Panc1 (cell line): Measurements from ENCODE around the gene MPPED1. TPM values are rescaled to one million over a fixed set of nuclear protein-coding genes. Genes with fewer than 3 reads are reported as not detected.

Experiments used
- ATAC-seq: fragments of 200-7000 bp; cut with Tn5 transposase; 2 replicates; pipeline ENCODE4 v1.9.1; 2020; ENCODE audit warnings: mild to moderate bottlenecking, moderate library complexity
- BruUV-seq: library from RNA; stranded (reverse); fragments of 400-500 nt; replicated peaks from 2 replicates; lab custom pipeline; 2021; lab: Mats Ljungman, UMichigan
- CTCF ChIA-PET: fragments of 300-600 bp; sonication (Branson Sonifier 250); formaldehyde crosslinking; loops from one replicate; lab custom pipeline; 2022; ENCODE audit warnings: antibody characterized with exemption; lab: Charles Lee
- POLR2A ChIA-PET: fragments of 300-600 bp; sonication (Branson Sonifier 250); formaldehyde crosslinking; loops from one replicate; lab custom pipeline; 2022; ENCODE audit warnings: antibody characterized with exemption; lab: Charles Lee
- DNase-seq: peaks from one replicate; pipeline ENCODE4 v3.0.0-alpha.2; 2010; ENCODE audit warnings: low read depth, low spot score
- H3K27ac ChIP-seq: 2 replicates; pipeline ENCODE4 v1.5.1; 2011; ENCODE audit warnings: mild to moderate bottlenecking, low read length, inconsistent platforms
- H3K27me3 ChIP-seq: fragments of 200-500 bp; sonication (Bioruptor generic); 2 replicates; pipeline ENCODE4 v1.6.0; 2014; ENCODE audit warnings: low read length, inconsistent platforms; ENCODE audit not compliant: control insufficient read depth, insufficient read depth
- H3K36me3 ChIP-seq: fragments of 200-500 bp; sonication (Bioruptor generic); 2 replicates; pipeline ENCODE4 v1.5.1; 2014; ENCODE audit warnings: inconsistent platforms, mild to moderate bottlenecking, low read length, moderate library complexity; ENCODE audit not compliant: control insufficient read depth, insufficient read depth
- H3K4me1 ChIP-seq: 2 replicates; pipeline ENCODE4 v1.5.1; 2011; ENCODE audit warnings: inconsistent platforms, mild to moderate bottlenecking, low read length, moderate library complexity; ENCODE audit not compliant: control insufficient read depth, insufficient read depth
- H3K4me3 ChIP-seq, 2 experiments: 2 replicates each; pipeline ENCODE4 v1.5.1; 2011 to 2012; ENCODE audit warnings: low read depth in 2 of 2, low read length in 2 of 2, mild to moderate bottlenecking in 2 of 2, inconsistent platforms in 1 of 2, moderate library complexity in 1 of 2
- H3K9me3 ChIP-seq: fragments of 200-500 bp; sonication (Bioruptor generic); 2 replicates; pipeline ENCODE4 v1.5.1; 2014; ENCODE audit warnings: low read depth, mild to moderate bottlenecking, inconsistent platforms, low read length, moderate library complexity; ENCODE audit not compliant: control insufficient read depth, insufficient read depth
- POLR2AphosphoS5 ChIP-seq: IDR thresholded peaks from 2 replicates; pipeline ENCODE4 v1.6.1; 2012; ENCODE audit warnings: mild to moderate bottlenecking, low read depth, low read length, moderate library complexity
- SIN3A ChIP-seq: IDR thresholded peaks from 2 replicates; pipeline ENCODE4 v1.6.1; 2012; ENCODE audit warnings: low read depth, mild to moderate bottlenecking, low read length, moderate library complexity, borderline replicate concordance; ENCODE audit not compliant: insufficient read depth
- TCF7L2 ChIP-seq: IDR thresholded peaks from 2 replicates; pipeline ENCODE4 v1.6.1; 2011; ENCODE audit warnings: mild to moderate bottlenecking, low read depth, low read length, inconsistent platforms
- in situ Hi-C: cut with HindIII; loops from 2 replicates; pipeline ENCODE4 v1.10.0; 2016; ENCODE audit warnings: low sequenced_read_pairs, low pct_unique_long_range_greater_than_20kb
- intact Hi-C: fragments of 100-400 bp; cut with micrococcal nuclease; formaldehyde crosslinking; loops from one replicate; pipeline ENCODE4 v1.10.0; 2022; ENCODE audit not compliant: unreplicated experiment
- total RNA-seq: library from RNA; stranded (reverse); gene quantifications from one replicate; pipeline ENCODE4 v1.2.1, GENCODE V29; 2021; ENCODE audit not compliant: unreplicated experiment
- TF ChIP-seq, protein P1 (sequence below): fragments of 450-650 bp; IDR thresholded peaks from 2 replicates; pipeline ENCODE4 v1.5.1; 2017; ENCODE audit warnings: mild to moderate bottlenecking
- TF ChIP-seq, protein P2 (sequence below), 2 experiments: IDR thresholded peaks; 2 replicates each; pipeline ENCODE4 v1.6.1; 2011 to 2012; ENCODE audit warnings: low read depth in 2 of 2, control low read depth in 1 of 2, low read length in 1 of 2, mild to moderate bottlenecking in 1 of 2, moderate library complexity in 1 of 2; ENCODE audit not compliant: insufficient read depth in 1 of 2

MPPED1 gene
- total RNA-seq, 1 experiment from 2014 or later, result not detected

DNA sequence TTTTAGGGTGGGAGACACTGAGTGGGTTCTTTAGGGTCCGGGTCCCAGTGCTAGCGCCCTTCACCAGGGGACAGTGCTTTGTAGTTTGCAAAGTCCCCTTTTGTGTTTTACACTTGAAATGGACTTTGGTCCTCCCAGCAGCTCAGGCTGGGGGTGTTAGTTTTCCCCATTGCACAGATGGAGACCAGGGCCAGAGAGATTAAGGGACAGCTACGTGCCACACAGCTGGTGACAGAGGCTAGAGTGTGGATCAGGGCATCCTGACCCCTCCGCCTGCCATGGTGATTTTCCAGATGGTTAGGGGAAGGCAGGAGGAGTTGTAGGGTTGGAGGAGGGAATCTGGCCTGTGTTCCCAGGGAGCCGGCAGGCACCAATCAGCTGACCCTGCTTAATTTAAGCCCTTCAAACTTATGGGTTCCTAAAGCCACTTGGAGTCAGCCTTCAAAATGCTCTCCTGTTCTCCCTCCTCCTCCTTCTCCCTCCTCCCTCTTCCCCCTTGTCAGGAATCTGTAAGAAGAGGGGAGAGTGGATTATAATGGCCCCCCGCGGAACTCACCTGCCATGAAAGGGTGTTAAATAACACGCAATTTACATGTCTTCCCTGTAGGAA, 22.5 kb upstream of the MPPED1 start:
- Histone ChIP-seq H3K4me1 (no peaks in the 10 kb centered on the region), H3K27me3 (peaks cover 2% of the 10 kb centered on the region; the same call in 1 of the 2 replicates), H3K36me3 (no peaks in the 10 kb centered on the region), H3K27ac (no peak overlapping the region), H3K9me3 (no peaks in the 10 kb centered on the region), H3K4me3 (no peak overlapping the region)
- POLR2A ChIA-PET, result no interaction called here
- TF ChIP-seq TCF7L2, result no peak
- no peak for TF ChIP-seq POLR2AphosphoS5
- in situ Hi-C loops, result no loop called here
- no peak for ATAC-seq
- CTCF ChIA-PET, result no interaction called here
- DNase-seq, result no peak
- intact Hi-C loops, result loop anchor here (5.0 kb wide), 1 partner anchor 117 kb away; no protein-coding TSS in a partner anchor
- no TSS peak for BruUV-seq

DNA sequence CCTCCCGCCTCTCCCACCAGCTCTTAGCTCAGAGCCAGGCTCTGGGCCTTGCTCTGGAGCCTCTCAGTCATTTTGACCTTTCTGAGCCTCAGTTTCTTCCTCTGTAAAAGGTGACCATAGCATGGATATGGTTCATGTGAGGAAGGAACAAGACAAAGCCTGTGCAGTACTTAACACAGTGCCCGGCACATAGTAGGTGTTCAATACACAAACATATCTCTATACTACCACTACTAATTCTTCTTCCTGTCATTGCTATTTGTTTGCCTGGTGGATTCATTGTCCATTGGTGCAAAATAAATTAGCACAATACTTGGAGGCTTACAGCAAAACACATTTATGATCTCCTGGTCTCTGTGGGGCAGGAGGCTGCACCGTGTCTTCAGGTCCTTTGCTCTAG, 21.6 kb upstream of the MPPED1 start:
- ATAC-seq, result no peak
- in situ Hi-C loops (no loop called here), intact Hi-C loops (no loop called here)
- POLR2A ChIA-PET, result no interaction called here
- H3K27ac ChIP-seq, result no peak overlapping the region
- DNase-seq, result no peak
- no peaks in the 10 kb centered on the region for H3K4me1 ChIP-seq
- H3K9me3 ChIP-seq, result no peaks in the 10 kb centered on the region
- CTCF ChIA-PET, result no interaction called here
- BruUV-seq, result no TSS peak
- no peak overlapping the region for H3K4me3 ChIP-seq
- peaks cover 2% of the 10 kb centered on the region; the same call in 1 of the 2 replicates for H3K27me3 ChIP-seq
- H3K36me3 ChIP-seq, result no peaks in the 10 kb centered on the region
- TF ChIP-seq, protein P1, sequence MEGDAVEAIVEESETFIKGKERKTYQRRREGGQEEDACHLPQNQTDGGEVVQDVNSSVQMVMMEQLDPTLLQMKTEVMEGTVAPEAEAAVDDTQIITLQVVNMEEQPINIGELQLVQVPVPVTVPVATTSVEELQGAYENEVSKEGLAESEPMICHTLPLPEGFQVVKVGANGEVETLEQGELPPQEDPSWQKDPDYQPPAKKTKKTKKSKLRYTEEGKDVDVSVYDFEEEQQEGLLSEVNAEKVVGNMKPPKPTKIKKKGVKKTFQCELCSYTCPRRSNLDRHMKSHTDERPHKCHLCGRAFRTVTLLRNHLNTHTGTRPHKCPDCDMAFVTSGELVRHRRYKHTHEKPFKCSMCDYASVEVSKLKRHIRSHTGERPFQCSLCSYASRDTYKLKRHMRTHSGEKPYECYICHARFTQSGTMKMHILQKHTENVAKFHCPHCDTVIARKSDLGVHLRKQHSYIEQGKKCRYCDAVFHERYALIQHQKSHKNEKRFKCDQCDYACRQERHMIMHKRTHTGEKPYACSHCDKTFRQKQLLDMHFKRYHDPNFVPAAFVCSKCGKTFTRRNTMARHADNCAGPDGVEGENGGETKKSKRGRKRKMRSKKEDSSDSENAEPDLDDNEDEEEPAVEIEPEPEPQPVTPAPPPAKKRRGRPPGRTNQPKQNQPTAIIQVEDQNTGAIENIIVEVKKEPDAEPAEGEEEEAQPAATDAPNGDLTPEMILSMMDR, result no peak
- TF ChIP-seq POLR2AphosphoS5, result no peak
- TF ChIP-seq, protein P2, sequence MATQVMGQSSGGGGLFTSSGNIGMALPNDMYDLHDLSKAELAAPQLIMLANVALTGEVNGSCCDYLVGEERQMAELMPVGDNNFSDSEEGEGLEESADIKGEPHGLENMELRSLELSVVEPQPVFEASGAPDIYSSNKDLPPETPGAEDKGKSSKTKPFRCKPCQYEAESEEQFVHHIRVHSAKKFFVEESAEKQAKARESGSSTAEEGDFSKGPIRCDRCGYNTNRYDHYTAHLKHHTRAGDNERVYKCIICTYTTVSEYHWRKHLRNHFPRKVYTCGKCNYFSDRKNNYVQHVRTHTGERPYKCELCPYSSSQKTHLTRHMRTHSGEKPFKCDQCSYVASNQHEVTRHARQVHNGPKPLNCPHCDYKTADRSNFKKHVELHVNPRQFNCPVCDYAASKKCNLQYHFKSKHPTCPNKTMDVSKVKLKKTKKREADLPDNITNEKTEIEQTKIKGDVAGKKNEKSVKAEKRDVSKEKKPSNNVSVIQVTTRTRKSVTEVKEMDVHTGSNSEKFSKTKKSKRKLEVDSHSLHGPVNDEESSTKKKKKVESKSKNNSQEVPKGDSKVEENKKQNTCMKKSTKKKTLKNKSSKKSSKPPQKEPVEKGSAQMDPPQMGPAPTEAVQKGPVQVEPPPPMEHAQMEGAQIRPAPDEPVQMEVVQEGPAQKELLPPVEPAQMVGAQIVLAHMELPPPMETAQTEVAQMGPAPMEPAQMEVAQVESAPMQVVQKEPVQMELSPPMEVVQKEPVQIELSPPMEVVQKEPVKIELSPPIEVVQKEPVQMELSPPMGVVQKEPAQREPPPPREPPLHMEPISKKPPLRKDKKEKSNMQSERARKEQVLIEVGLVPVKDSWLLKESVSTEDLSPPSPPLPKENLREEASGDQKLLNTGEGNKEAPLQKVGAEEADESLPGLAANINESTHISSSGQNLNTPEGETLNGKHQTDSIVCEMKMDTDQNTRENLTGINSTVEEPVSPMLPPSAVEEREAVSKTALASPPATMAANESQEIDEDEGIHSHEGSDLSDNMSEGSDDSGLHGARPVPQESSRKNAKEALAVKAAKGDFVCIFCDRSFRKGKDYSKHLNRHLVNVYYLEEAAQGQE (IDR thresholded peaks at IDR 0.05; ENCODE audit: insufficient read depth in 1 of 2, low read depth in 2 of 2, low read length in 1 of 2), result no peak
- no peak for TF ChIP-seq SIN3A
- no peak for TF ChIP-seq TCF7L2

DNA sequence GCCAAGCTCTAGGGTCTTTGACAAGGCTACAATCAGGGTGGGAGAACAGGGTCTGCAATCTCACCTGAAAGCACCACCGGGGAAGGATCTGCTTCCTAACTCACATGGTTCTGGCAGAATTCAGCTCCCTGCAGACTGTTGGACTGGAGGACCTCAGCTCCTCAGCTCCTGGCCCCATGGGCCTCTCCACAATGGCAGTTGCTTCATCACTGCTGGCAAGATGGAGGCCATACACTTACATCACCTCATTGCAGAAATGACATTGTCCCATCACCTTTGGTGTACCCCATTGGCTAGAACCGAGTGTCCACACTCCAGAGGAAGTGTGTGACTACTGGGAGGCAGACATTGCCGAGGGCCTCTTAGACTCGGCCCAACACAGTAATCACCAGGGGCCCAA, 20.9 kb upstream of the MPPED1 start:
- intact Hi-C loops (no loop called here), in situ Hi-C loops (no loop called here)
- Histone ChIP-seq H3K27me3 (peaks cover 2% of the 10 kb centered on the region; the same call in 1 of the 2 replicates), H3K9me3 (no peaks in the 10 kb centered on the region), H3K4me3 (no peak overlapping the region), H3K4me1 (no peaks in the 10 kb centered on the region), H3K27ac (no peak overlapping the region), H3K36me3 (no peaks in the 10 kb centered on the region)
- ATAC-seq (no peak), DNase-seq (no peak)
- no peak for TF ChIP-seq TCF7L2
- no peak for TF ChIP-seq SIN3A
- no peak for TF ChIP-seq POLR2AphosphoS5
- TF ChIP-seq, protein P1, result no peak
- TF ChIP-seq, protein P2 (IDR thresholded peaks at IDR 0.05; ENCODE audit: insufficient read depth in 1 of 2, low read depth in 2 of 2, low read length in 1 of 2), result no peak
- POLR2A ChIA-PET, result no interaction called here
- CTCF ChIA-PET, result no interaction called here
- no TSS peak for BruUV-seq
